NCI-H1436 (cell line): Measurements from ENCODE around the gene TMEM190.

Experiments
- DNase-seq: peaks from one replicate; lab custom pipeline; 2025; lab: John Stamatoyannopoulos, UW

Gene TMEM190

DNA sequence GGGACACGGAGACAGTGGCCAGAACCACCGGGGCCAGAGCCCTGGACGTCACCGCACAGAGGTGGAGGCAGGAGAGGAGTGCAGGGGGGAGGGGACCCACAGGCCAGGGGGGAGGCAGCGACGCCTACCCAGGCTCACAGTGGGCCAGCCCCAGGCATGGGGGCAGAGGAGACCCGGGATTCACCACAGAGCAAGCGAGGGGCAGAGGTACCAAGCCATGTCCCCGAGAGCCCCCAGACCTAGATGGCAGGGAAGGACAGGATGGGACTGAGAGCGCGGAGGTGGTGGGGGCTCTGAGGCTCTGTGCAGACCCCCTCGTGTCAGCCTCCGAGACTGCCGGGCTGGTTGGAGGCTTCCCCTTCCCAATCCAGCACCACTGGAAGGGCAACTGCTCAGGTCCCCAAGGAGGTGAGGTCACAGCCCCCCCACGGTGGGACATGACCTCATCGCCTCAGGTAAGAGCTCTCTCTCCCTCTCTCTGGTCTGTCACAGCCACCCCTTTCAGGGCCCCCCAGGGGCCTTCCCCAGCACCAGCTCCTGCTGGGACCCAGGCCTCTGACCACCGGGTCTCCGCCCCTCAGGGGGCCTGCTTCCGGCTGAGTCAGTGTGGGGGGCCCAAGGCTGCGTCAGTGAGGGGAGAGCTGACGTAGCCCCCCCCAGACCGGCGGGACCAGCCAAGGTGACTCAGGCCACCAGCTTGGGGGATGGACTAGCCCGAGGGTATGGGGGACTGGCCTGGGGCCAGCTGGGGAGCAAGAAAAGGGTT is 4.1 kb upstream of the TMEM190 start:
- DNase-seq = no peak

DNA sequence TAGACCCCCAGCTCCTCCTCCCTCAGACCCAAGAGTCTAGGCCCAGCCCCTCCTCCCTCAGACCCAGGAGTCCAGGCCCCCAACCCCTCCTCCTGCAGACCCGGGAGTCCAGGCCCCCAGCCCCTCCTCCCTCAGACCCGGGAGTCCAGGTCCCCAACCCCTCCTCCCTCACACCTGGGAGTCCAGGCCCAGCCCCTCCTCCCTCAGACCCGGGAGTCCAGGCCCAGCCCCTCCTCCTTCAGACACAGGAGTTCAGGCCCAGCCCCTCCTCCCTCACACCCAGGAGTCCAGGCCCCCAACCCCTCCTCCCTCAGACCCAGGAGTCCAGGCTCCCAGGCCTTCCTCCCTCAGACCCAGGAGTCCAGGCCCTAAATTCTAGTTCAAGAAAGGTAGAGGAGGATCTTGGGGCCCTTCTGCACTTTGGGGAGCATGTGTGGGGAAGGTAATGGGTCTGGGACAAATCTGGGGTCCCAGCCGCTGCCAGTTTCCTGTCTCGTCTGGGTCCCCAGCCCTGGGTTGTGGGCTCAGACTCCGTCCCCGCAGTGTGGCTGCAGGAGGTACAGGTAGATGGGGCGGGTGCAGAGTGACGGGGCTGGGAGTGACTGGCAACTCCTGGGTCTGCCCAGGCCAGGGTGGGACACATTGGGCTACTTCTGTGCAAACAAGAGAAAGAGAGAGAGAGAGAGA is 3.2 kb upstream of the TMEM190 start:
- no peak for DNase-seq

DNA sequence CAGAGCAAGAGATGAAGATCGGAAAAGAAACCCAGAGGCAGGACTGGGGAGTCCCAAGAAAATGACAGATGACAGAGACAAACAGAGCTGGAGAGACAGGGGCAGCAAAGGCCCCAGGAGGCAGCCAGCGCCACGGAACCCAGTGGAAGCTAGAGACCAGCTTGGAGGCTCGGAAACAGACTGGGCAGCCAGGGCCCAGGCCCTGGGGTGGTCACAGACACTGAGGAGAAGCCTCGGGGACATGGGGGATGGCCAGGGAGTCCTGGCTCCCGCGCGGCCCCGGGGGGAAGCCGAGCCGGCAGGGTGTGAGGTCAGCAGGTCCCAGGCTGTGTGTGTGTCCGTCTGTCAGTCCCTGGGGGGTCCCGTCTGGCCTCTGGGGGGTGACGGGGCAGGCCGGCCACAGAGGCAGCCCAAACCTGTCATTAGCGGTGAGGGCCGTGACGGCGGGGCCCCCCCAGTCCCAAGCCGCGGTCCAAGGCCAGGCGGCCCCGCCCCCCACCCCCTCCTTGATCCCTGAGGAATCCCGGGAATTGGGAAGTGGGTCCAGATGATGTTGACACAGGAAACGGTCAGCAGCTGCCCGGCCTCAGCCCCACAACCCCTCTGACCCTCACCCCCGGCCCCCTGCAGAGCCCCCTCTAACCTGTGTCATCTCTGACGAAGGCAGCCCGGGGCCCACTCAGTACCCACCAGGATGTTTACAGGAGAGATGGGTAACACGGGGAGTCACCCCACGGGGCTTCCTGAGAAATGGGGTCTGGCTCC is 2.5 kb upstream of the TMEM190 start:
- DNase-seq = no peak

DNA sequence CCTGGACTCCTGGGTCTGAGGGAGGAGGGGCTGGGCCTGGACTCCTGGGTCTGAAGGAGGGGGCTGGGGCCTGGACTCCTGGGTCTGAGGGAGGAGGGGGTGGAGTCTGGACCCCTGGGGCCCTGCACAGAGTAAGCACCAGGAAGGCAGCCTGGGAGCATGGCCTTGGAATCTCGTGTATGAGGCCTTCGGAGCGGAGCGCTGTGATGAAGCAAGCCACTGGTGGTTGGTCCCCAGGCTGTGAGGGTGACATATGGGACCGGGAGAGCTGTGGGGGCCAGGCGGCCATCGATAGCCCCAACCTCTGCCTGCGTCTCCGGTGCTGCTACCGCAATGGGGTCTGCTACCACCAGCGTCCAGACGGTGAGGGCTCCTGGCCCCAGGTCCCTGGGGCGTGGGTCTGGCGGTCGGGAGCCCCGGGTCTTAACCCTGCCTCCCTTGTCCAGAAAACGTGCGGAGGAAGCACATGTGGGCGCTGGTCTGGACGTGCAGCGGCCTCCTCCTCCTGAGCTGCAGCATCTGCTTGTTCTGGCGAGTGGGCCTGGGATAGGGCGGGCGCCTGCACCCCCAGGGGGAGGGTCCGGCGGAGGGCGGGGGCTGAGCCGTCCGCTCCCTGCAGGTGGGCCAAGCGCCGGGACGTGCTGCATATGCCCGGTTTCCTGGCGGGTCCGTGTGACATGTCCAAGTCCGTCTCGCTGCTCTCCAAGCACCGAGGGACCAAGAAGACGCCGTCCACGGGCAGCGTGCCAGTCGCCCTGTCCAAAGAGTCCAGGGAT is 918 bp downstream of the TMEM190 start:
- DNase-seq = no peak

DNA sequence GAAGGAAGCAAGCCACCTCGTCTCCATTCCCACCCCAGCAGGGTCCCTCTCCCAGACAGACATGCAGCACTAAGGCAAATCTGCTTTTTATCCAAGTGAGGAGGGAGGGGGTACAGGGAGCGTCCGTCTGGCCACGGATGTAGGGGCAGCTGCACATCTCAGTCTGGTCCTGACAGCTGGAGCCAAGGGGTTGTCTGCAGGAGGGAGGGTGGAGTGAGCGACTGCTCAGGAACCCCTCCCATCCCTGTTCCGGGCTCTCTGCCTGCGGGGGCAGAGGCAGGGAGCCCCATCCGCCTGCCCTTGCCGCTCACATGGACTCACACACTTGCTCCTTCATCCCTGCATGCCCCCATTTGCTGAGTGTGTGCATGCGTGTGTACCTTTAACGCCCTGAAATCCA is 2.5 kb downstream of the TMEM190 start:
- no peak for DNase-seq

DNA sequence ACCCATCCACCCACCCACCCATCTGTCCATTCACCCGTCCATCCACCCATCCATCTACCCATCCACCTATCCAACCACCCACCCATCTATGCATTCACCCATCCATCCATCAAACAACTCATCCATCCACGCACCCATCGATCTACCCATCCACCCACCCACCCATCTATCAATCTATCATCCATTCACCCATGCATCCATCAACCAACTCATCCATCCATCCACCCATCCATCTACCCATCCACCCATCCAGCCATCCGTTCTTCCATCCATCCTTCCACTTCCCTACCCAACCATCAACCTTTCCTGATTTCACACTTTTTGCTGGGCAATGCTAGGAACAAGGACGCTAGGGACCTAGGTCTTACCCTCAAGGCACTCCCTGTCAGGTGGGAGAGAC is 5.4 kb downstream of the TMEM190 start:
- no peak for DNase-seq

DNA sequence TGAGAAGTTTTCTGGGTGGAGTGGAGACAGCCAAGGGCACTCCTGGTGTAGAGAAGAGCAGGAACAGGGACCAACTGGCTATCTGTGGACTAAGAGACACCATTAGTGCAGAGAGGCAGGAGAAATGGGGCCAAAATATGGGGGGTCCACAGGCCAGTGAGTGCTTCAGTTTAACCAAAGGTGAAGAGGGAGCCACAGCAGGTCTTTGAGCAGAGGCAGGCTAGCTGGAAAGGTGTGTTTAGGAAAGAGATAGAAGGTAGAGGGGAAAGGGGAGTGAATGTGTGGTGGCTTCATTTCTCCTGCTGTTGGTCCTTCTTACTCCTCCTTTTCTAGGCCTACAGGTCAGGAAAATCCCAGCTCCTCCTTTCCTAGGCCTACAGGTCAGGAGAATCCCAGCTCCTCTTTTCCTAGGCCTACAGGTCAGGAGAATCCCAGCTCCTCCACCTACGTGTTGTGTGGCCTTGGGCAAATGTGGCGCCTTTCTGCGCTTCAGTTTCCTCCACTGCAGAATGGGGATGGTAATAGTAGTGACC is 6.0 kb downstream of the TMEM190 start:
- no peak for DNase-seq

DNA sequence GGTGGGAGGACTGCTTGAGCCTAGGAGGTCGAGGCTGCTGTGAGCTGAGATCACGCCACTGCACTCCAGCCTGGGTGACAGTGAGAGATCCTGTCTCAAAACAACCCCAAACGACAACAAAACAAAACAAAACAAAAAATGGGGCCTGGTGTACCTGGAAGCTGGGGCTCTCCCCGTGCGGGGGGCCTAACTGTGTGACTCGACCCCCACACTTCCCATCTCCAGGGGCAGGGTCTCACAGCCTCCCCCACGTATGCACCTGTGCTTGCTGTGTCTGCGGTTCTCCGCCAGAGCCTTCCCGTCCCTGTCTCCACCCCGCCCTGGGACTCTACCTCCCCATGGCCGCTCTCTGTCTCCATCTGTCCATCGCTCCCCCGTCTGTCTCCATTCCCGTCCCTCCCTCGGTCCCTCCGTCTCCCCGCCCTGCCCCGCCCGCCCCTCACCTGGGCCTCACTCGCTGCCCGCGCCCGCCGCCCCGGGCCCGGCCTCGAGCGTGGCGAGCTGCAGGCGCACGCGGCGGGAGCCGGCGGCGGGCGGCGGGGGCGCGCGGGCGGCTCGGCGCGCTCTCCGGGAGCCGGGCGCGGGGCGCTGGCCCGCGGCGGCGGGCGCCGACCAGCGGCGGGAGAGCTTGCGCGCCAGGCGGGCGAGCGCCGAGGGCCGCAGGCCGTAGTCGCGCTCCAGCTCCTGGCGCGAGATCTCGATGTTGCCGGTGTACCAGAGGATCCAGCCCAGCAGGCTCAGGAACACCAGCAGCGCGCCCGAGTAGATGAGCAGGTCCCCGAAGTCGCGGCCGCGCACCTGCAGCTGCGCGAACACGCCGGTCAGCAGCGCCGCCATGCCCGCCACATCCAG is 6.9 kb downstream of the TMEM190 start:
- peak; percentile 75 for DNase-seq

DNA sequence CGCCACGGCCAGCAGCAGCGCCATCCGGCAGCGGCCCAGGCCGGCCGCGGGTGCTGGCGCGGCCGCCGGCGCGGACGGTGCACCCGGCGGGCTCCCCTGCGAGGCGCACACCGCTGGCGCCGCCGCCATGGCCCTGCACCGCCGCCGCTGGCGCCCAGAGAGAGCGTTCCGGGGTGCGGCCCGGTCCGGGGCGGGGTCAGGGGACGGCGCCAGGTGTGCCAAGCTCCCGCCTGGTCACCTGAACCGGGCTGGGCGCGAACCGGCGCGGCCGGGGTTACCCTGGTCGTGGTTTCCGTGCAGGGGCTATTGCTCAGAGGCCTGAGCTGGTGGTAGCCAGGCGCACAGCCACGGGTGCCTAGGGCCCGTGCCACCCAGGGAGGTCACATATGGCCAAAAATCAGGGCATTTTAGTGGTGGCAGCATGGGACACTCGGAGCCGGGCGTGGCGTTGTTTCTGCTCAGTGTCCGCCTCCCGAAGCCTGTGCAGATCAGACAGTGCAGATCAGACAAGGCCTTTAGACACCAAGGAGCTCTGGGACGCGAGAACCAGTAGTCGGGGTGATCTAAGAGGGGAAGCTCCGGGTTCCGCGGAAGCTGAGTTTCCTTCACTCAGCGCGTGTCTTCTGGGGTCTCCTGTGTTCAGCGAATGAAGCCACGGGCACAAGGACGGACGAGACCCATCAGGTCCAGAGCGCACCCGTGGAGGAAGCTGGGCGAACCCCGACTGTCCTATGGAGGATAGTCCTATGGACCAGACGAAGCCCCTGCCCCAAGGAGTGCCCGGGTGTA is 7.7 kb downstream of the TMEM190 start, which contains the start of gene TMEM238:
Gene TMEM238 (minus strand): TSS at position 162 of the 789 bp plus-strand sequence. CDS start 33 bp downstream, at position 129.
- DNase-seq = peak; percentile 23

DNA sequence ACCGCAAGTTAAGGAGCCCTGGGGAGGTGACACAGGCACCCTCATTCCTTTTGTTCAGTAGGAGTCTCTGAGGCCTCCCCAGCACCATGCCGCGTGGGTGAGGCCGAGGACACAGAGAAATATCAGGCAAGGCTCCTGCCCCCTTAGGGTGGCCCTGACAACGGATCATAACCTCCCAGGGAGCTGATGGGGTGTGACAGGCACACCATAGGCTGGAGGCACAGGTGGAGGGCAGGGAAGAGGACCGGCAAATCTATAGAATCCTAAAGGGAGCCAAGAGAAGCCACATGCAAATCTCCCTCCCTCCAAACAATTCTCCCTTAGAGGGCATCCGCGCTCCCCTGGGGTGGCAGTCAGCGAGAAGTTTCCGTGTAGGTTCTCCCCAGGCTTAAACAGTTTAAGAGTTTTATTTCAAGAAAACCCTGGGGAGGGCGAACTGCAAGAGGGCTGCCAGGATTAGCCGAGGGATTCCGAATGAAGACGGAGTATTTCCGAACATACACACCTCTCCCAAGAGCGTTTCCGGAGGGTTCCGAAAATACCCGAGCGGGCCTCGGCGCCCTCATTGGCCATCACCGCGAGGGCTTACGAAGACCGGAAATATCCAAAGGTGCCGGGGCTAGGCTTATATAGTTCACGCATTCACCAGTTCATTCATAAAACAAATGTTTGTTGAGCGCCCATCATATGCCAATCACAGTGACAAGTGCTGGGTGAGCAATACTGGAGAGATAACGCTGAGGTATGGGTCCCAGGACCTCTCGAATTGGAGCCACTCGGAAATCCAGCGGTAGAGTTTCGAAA is 8.5 kb downstream of the TMEM190 start:
- DNase-seq = peak; percentile 98

DNA sequence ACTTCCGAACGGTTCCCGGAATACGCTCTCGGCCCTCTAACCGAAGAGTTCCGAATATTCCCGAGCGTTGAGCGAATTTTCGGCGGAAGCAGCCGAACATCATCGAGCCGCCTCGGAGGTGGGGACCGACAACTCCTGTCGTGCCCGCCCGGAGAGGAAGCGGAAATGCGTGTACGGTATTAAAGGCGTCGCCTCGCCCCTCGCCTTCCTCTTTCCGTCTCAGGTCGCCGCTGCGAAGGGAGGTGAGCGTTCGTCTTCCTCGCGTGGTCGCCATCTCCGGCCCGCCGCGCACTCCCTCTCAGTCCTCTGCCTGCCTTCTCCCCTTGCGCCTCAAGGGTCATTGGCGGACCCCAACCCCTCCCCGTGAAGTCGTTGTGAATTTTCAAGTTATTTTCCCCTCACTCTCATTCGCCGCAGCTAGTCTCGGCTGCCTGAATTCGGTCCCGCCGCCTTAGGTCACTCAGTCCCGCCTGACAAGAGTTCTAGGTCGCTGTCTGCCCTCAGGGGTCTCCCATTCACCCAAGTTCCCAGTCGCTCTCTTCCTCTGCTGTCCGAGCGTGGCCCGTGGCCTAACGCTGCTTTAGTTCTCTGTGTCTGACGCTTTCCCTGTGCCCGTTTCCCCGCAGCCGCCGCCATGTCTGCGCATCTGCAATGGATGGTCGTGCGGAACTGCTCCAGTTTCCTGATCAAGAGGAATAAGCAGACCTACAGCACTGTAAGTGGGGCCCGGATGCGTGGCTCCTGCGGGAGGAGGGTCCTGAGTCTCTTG is 9.3 kb downstream of the TMEM190 start, which contains the start of gene RPL28:
Gene RPL28 (plus strand): TSS at position 209 of the 769 bp plus-strand sequence. CDS start 426 bp downstream, at position 635.
- DNase-seq = peak; percentile 100

DNA sequence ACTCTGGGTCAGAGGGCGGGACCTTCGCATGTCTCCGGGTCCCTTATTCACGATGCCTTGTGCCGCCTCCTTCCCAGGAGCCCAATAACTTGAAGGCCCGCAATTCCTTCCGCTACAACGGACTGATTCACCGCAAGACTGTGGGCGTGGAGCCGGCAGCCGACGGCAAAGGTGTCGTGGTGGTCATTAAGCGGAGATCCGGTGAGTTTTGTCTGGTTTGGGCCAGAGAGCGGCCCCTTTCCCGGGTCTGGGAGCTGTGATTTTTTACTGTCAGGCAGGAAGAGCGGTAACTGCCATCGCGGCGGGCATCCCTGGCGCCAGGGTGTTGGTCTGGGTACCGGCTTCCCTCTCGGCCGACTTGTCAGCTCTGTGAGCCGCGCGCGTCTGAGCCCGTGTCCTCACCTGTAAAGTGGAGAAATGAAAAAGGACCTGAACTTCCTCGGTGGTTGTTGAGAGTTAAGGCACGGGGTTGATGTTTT is 9.9 kb downstream of the TMEM190 start:
- no peak for DNase-seq

DNA sequence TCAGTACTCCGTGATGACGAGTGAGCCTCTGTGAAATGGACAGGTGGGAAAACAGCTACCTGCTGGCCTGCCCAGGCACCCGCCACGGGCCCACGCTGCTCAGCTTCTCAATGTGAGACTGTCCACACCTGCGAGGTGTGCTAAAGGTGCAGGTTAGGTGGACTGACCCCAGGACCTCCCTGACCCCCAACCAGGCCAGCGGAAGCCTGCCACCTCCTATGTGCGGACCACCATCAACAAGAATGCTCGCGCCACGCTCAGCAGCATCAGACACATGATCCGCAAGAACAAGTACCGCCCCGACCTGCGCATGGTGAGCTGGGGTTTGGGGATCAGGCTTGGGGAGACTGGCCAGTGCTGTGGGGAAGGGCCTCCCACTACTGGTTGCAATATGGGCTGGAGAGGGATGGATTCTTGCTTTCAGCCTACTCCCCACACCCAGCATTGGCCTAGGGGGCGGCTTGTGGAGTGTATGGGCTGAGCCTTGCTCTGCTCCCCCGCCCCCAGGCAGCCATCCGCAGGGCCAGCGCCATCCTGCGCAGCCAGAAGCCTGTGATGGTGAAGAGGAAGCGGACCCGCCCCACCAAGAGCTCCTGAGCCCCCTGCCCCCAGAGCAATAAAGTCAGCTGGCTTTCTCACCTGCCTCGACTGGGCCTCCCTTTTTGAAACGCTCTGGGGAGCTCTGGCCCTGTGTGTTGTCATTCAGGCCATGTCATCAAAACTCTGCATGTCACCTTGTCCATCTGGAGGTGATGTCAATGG is 11.3 kb downstream of the TMEM190 start:
- DNase-seq = no peak

DNA sequence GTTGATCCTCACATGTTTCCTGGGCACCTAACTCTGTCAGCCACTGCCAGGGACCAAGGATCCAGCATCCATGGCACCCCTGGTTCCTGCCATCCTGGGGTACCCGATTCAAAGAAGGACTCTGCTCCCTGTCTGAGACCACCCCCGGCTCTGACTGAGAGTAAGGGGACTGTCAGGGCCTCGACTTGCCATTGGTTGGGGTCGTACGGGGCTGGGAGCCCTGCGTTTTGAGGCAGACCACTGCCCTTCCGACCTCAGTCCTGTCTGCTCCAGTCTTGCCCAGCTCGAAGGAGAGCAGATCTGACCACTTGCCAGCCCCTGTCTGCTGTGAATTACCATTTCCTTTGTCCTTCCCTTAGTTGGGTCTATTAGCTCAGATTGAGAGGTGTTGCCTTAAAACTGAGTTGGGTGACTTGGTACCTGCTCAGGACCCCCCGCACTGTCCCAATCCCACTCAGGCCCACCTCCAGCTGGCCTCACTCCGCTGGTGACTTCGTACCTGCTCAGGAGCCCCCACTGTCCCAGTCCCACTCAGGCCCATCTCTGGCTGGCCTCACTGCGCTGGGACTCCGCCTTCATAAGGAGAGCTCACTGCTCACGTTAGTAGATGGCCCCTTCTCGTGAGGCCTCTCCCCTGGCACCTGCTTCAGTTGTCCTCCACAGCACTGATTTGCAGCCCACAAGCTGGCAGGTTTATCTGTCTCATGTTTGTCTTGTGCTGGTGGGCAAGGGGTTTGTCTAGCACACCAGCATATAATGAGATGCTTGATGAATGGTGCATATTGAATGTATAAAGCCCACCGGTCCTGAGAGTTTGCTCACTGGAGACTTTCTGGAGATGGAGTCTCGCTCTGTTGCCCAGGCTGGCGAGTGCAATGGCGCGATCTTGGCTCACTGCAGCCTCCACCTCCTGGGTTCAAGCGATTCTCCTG is 13.0 kb downstream of the TMEM190 start:
- no peak for DNase-seq

DNA sequence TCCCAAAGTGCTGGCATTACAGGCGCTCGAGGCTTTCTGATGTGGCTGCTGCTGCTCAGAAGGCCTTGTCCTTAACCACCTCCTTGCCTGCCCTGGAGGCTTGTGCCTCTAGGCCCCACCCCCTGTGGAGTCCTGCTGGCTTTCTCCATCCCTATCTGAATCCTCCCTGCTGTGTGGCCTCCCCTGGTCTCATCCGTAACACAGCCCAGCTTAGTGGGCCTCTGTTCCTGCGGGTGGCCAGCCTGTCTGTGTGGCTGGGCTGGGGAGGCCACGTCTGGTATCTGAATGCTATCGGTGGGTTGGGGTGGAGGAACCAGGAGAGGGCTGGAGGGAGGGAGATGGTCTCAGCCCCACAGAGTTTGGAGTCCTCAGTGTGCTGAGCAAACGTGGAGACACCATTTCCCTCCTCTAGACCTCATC is 13.8 kb downstream of the TMEM190 start:
- no peak for DNase-seq

DNA sequence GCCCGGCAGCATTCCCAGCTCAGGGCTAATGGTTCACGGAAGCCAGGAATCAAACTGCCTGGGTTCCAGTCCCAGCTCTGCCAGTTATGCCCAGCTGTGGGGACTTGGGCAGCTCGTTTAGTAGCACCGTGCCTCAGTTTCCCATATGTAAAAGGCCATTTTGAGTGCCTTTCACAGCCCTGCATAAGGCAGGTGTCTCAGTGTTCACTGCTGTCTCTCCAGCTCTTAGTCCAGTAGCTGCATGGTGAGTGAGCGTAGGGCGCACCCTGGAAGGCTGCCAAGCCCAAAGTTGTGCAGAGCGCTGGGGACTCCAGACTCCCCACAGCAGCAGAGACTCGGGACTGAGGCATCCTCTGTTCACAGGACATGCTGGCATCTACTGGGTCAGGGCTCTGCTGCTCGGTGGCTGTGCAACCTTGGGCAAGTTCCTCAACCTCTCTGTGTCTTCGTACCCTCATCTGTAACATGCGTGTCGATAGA is 14.6 kb downstream of the TMEM190 start:
- no peak for DNase-seq
